K562 (cell line): ENCODE data around the gene PDCD7.

Experiments used
- CBFB ChIP-seq: sonication (generic); formaldehyde crosslinking; IDR thresholded peaks from 2 replicates; pipeline ENCODE4 v1.4.0; 2020; ENCODE audit warnings: mild to moderate bottlenecking, missing genetic modification reagents
- CCAR2 ChIP-seq: fragments of 200-400 bp; formaldehyde crosslinking; IDR thresholded peaks from 2 replicates; pipeline ENCODE4 v1.6.1; 2017; ENCODE audit warnings: mild to moderate bottlenecking, low read depth, low read length
- CEBPZ ChIP-seq: fragments of 150-350 bp; IDR thresholded peaks from 2 replicates; pipeline ENCODE4 v1.6.1; 2014; ENCODE audit warnings: low read depth, mild to moderate bottlenecking, low read length, borderline replicate concordance
- CTCF ChIP-seq, 3 experiments: IDR thresholded peaks in 2 of 3; conservative IDR thresholded peaks in 1 of 3; 2 replicates each; pipeline ENCODE4 v1.5.1; 2011 to 2012; ENCODE audit warnings: low read length in 3 of 3, mild to moderate bottlenecking in 3 of 3, control low read depth in 2 of 3, improper control_type of control experiment in 1 of 3, inconsistent platforms in 1 of 3, low read depth in 1 of 3, mixed read lengths in 1 of 3, moderate library complexity in 1 of 3; ENCODE audit not compliant: insufficient read depth in 2 of 3
- EZH2 ChIP-seq: IDR thresholded peaks from 2 replicates; pipeline ENCODE4 v1.6.1; 2012; ENCODE audit warnings: low read depth, mild to moderate bottlenecking, inconsistent platforms, low read length, borderline replicate concordance
- JUN ChIP-seq, 2 experiments: sonication (generic) in 1 of 2; formaldehyde crosslinking in 1 of 2; IDR thresholded peaks; 2 replicates each; pipeline versions ENCODE4 v1.6.1 to v1.8.0; 2012 to 2022; ENCODE audit warnings: borderline replicate concordance in 2 of 2, mild to moderate bottlenecking in 2 of 2, improper control_type of control experiment in 1 of 2, low read depth in 1 of 2, low read length in 1 of 2, missing genetic modification reagents in 1 of 2
- POLR2A ChIP-seq: fragments of 450-650 bp; conservative IDR thresholded peaks from 2 replicates; pipeline ENCODE4 v1.6.1; 2016
- RCOR1 ChIP-seq, 2 experiments: IDR thresholded peaks; 2 replicates each; pipeline ENCODE4 v1.6.1; 2012; ENCODE audit warnings: low read depth in 2 of 2, low read length in 2 of 2, borderline replicate concordance in 1 of 2, improper control_type of control experiment in 1 of 2
- RNF2 ChIP-seq: sonication (generic); IDR thresholded peaks from 2 replicates; pipeline ENCODE4 v1.6.1; 2016
- SIX5 ChIP-seq, 2 experiments: IDR thresholded peaks; 2 replicates each; pipeline ENCODE4 v1.6.1; 2011; ENCODE audit warnings: low read length in 2 of 2, borderline replicate concordance in 1 of 2, low read depth in 1 of 2, mild to moderate bottlenecking in 1 of 2, moderate library complexity in 1 of 2; ENCODE audit not compliant: insufficient read depth in 1 of 2
- ZBTB40 ChIP-seq, 2 experiments: fragments of 450-650 bp in 1 of 2; sonication (generic) in 1 of 2; formaldehyde crosslinking in 1 of 2; IDR thresholded peaks; 2 replicates each; pipeline versions ENCODE4 v1.7.1 to v1.9.0; 2016 to 2022; ENCODE audit warnings: inconsistent platforms in 1 of 2, mild to moderate bottlenecking in 1 of 2, missing genetic modification reagents in 1 of 2
- ZBTB49 ChIP-seq: sonication (generic); formaldehyde crosslinking; IDR thresholded peaks from 2 replicates; pipeline ENCODE4 v1.8.0; 2022; ENCODE audit warnings: missing genetic modification reagents, mild to moderate bottlenecking, borderline replicate concordance
- ZNF121 ChIP-seq: sonication (generic); formaldehyde crosslinking; conservative IDR thresholded peaks from 2 replicates; pipeline ENCODE4 v1.8.0; 2022; ENCODE audit warnings: missing genetic modification reagents

- TF ChIP-seq CTCF (IDR thresholded peaks at IDR 0.05 in 2 of 3, conservative IDR thresholded peaks at IDR 0.05 in 1 of 3; ENCODE audit: insufficient read depth in 2 of 3, low read depth in 1 of 3, low read length in 3 of 3) (no peak), CBFB (no peak), RNF2 (no peak), RCOR1 (IDR thresholded peaks at IDR 0.05; ENCODE audit: borderline replicate concordance in 1 of 2, low read depth in 2 of 2, low read length in 2 of 2) (no peak), SIX5 (IDR thresholded peaks at IDR 0.05; ENCODE audit: borderline replicate concordance in 1 of 2, insufficient read depth in 1 of 2, low read depth in 1 of 2, low read length in 2 of 2) (no peak), ZBTB40 (IDR thresholded peaks at IDR 0.05) (no peak), ZBTB40 (CRISPR knock-in tag; IDR thresholded peaks at IDR 0.05) (no peak), JUN (IDR thresholded peaks at IDR 0.05; ENCODE audit: borderline replicate concordance, low read depth, low read length) (no peak), JUN (CRISPR knock-in tag; IDR thresholded peaks at IDR 0.05; ENCODE audit: borderline replicate concordance) (no peak), ZNF121 (CRISPR knock-in tag) (no peak), ZBTB49 (CRISPR knock-in tag) (no peak), EZH2 (no peak), CEBPZ (no peak), POLR2A (no peak), CCAR2 (no peak)
Observed at GRCh38 chr15:65132878-65133547, 595 bp downstream of the PDCD7 start.
